ENCODE data around the gene CTNNBL1.

CTNNBL1 gene

GRCh38 chr20:37669062-37669772, 24.6 kb upstream of the CTNNBL1 start:
- H3K4me3 ChIP-seq (ENCODE audit: control insufficient read depth, low read depth, low read length), result no peak overlapping the region
- no peak for DNase-seq (ENCODE audit: low read depth)
- no peak for TF ChIP-seq CTCF (conservative IDR thresholded peaks at IDR 0.05; ENCODE audit: control insufficient read depth, insufficient read depth, low read depth, low read length)

- H3K4me3 ChIP-seq (ENCODE audit: control insufficient read depth, low read depth, low read length), result no peak overlapping the region
- TF ChIP-seq CTCF (conservative IDR thresholded peaks at IDR 0.05; ENCODE audit: control insufficient read depth, insufficient read depth, low read depth, low read length), result no peak
- DNase-seq (ENCODE audit: low read depth), result no peak
Observed at GRCh38 chr20:37669773-37670236, 24.0 kb upstream of the CTNNBL1 start.

GRCh38 chr20:37670351-37670791, 23.5 kb upstream of the CTNNBL1 start:
- no peak for TF ChIP-seq CTCF (conservative IDR thresholded peaks at IDR 0.05; ENCODE audit: control insufficient read depth, insufficient read depth, low read depth, low read length)
- H3K4me3 ChIP-seq (ENCODE audit: control insufficient read depth, low read depth, low read length), result no peak overlapping the region
- DNase-seq (ENCODE audit: low read depth), result no peak

GRCh38 chr20:37672143-37672542, 21.7 kb upstream of the CTNNBL1 start:
- no peak for TF ChIP-seq CTCF (conservative IDR thresholded peaks at IDR 0.05; ENCODE audit: control insufficient read depth, insufficient read depth, low read depth, low read length)

GRCh38 chr20:37673444-37673843, 20.4 kb upstream of the CTNNBL1 start:
- no peak overlapping the region for H3K4me3 ChIP-seq (ENCODE audit: control insufficient read depth, low read depth, low read length)
- no peak for DNase-seq (ENCODE audit: low read depth)
- TF ChIP-seq CTCF (conservative IDR thresholded peaks at IDR 0.05; ENCODE audit: control insufficient read depth, insufficient read depth, low read depth, low read length), result no peak

More at GRCh38 chr20:37672143-37672542, 21.7 kb upstream of the CTNNBL1 start:
- DNase-seq (ENCODE audit: low read depth), result no peak
- H3K4me3 ChIP-seq (ENCODE audit: control insufficient read depth, low read depth, low read length), result no peak overlapping the region

GRCh38 chr20:37676440-37676839, 17.4 kb upstream of the CTNNBL1 start:
- no peak for TF ChIP-seq CTCF (conservative IDR thresholded peaks at IDR 0.05; ENCODE audit: control insufficient read depth, insufficient read depth, low read depth, low read length)
- DNase-seq (ENCODE audit: low read depth), result no peak
- H3K4me3 ChIP-seq (ENCODE audit: control insufficient read depth, low read depth, low read length), result no peak overlapping the region

All from fibroblast of mammary gland (primary cell).